A673 (cell line): ENCODE results near the gene PRPSAP2. TPM values are rescaled to one million over a fixed set of nuclear protein-coding genes. Genes with fewer than 3 reads are reported as not detected.

Experiments used
- BruUV-seq: library from RNA; stranded (reverse); fragments of 400-500 nt; replicated peaks from 2 replicates; lab custom pipeline; 2021; lab: Mats Ljungman, UMichigan
- CTCF ChIA-PET: fragments of 300-600 bp; sonication (Branson Sonifier 250); formaldehyde crosslinking; loops from one replicate; lab custom pipeline; 2022; ENCODE audit warnings: antibody characterized with exemption; lab: Charles Lee
- POLR2A ChIA-PET: fragments of 300-600 bp; sonication (Branson Sonifier 250); formaldehyde crosslinking; loops from one replicate; lab custom pipeline; 2022; ENCODE audit warnings: antibody characterized with exemption; ENCODE audit not compliant: low non-redundant PET; lab: Charles Lee
- DNase-seq: peaks from one replicate; pipeline ENCODE4 v3.0.0-alpha.2; 2015; ENCODE audit warnings: low spot score
- H3K27ac ChIP-seq: fragments of 200-600 bp; sonication (generic); 2 replicates; pipeline ENCODE4 v1.5.1; 2016; ENCODE audit warnings: mixed run types, low read depth, mild to moderate bottlenecking, mixed read lengths, antibody characterized with exemption, low read length; ENCODE audit not compliant: poor library complexity, severe bottlenecking
- H3K27me3 ChIP-seq: fragments of 200-600 bp; sonication (generic); replicated peaks from 2 replicates; pipeline ENCODE4 v1.6.1; 2017; ENCODE audit warnings: mixed run types, low read depth, mild to moderate bottlenecking, mixed read lengths, antibody characterized with exemption, low read length; ENCODE audit not compliant: insufficient read depth, poor library complexity
- H3K36me3 ChIP-seq: fragments of 200-600 bp; sonication (generic); 2 replicates; pipeline ENCODE4 v1.6.1; 2016; ENCODE audit warnings: mixed run types, mild to moderate bottlenecking, mixed read lengths, antibody characterized with exemption, low read length; ENCODE audit not compliant: insufficient read depth, poor library complexity, severe bottlenecking
- H3K4me1 ChIP-seq: fragments of 200-600 bp; sonication (generic); 2 replicates; pipeline ENCODE4 v1.6.1; 2017; ENCODE audit warnings: mixed run types, mild to moderate bottlenecking, mixed read lengths, antibody characterized with exemption, low read length; ENCODE audit not compliant: insufficient read depth, poor library complexity, severe bottlenecking
- H3K4me3 ChIP-seq: fragments of 200-600 bp; sonication (generic); 2 replicates; pipeline ENCODE4 v1.5.1; 2016; ENCODE audit warnings: low read depth, mixed run types, mild to moderate bottlenecking, mixed read lengths, low read length; ENCODE audit not compliant: poor library complexity, severe bottlenecking
- H3K9me3 ChIP-seq: fragments of 200-600 bp; sonication (generic); 2 replicates; pipeline ENCODE4 v1.6.1; 2016; ENCODE audit warnings: mixed run types, low read depth, mild to moderate bottlenecking, mixed read lengths, antibody characterized with exemption, low read length; ENCODE audit not compliant: poor library complexity, severe bottlenecking
- EZH2 ChIP-seq: fragments of 200-600 bp; sonication (generic); IDR thresholded peaks from 2 replicates; pipeline ENCODE4 v1.6.1; 2017; ENCODE audit warnings: borderline replicate concordance, low read depth, mild to moderate bottlenecking, mixed read lengths, antibody characterized with exemption, low read length; ENCODE audit not compliant: poor library complexity, severe bottlenecking
- intact Hi-C: fragments of 100-400 bp; cut with micrococcal nuclease; formaldehyde crosslinking; loops from one replicate; pipeline ENCODE4 v1.10.0; 2022; ENCODE audit not compliant: unreplicated experiment
- total RNA-seq: library from RNA; stranded (reverse); gene quantifications from 2 replicates; pipeline ENCODE4 v1.2.3, GENCODE V29; 2021
- TF ChIP-seq, protein P1 (sequence below): fragments of 300-800, 200-600 bp; sonication (generic); conservative IDR thresholded peaks from 2 replicates; pipeline ENCODE4 v1.5.1; 2017; ENCODE audit warnings: low read depth, mild to moderate bottlenecking, antibody characterized with exemption, low read length, moderate library complexity, mixed read lengths

The PRPSAP2 gene
- total RNA-seq, 1 experiment from 2014 or later, result 72.1 TPM

DNA sequence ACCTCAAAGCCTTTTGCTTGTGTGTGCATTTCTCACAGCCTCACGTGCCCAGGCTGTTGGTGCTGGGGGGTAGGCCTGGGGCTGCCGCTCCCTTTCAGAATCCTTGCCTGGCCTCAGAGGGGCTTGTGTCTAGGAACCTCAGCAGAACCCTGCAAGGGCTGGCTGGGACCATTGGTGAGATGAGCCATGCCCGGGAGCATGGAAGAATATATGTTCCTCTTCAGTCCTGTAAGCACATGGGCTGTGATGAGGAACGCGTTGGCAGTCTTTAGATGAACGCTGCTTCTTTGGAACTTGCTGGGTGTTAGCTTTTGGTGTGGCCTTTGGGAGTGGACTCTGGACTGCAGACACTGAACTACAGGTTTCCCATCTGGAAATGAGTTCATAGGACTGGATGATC, 62.0 kb downstream of the PRPSAP2 start:
- TF ChIP-seq EZH2, result no peak
- TF ChIP-seq, protein P1, sequence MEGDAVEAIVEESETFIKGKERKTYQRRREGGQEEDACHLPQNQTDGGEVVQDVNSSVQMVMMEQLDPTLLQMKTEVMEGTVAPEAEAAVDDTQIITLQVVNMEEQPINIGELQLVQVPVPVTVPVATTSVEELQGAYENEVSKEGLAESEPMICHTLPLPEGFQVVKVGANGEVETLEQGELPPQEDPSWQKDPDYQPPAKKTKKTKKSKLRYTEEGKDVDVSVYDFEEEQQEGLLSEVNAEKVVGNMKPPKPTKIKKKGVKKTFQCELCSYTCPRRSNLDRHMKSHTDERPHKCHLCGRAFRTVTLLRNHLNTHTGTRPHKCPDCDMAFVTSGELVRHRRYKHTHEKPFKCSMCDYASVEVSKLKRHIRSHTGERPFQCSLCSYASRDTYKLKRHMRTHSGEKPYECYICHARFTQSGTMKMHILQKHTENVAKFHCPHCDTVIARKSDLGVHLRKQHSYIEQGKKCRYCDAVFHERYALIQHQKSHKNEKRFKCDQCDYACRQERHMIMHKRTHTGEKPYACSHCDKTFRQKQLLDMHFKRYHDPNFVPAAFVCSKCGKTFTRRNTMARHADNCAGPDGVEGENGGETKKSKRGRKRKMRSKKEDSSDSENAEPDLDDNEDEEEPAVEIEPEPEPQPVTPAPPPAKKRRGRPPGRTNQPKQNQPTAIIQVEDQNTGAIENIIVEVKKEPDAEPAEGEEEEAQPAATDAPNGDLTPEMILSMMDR, result no peak
- intact Hi-C loops, result no loop called here
- ChIA-PET CTCF (no interaction called here), POLR2A (no interaction called here)
- H3K27ac ChIP-seq, result no peak overlapping the region
- no peaks in the 10 kb centered on the region for H3K9me3 ChIP-seq
- H3K4me3 ChIP-seq, result no peak overlapping the region
- H3K4me1 ChIP-seq, result no peaks in the 10 kb centered on the region
- H3K27me3 ChIP-seq, result no peaks in the 10 kb centered on the region
- DNase-seq, result no peak
- no TSS peak for BruUV-seq
- peaks cover 16% of the 10 kb centered on the region for H3K36me3 ChIP-seq

DNA sequence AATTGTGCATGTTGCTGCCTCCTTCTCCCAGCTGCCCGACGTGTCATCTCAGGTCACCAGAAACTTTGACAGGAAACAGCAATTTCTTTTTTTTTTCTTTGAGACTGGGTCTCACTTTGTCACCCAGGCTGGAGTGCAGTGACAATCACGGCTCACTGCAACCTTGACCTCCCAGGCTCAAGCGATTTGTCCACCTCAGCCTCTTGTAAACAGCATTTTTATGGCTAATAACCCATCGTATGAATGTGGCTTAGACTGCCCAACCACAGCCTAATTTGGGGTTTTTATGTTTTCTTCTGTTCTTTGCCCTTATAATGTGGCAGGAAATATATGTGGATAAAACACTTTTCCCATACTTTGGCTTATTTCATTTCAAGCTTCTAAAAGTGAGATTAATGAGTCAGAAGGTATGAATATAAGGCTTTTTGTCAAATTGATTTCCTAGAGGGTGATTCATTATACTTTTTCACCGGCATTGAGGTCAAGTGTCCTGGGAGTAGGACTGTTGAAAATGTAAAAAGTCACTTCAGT, 63.0 kb downstream of the PRPSAP2 start:
- peaks cover 15% of the 10 kb centered on the region for H3K36me3 ChIP-seq
- CTCF ChIA-PET, result no interaction called here

DNA sequence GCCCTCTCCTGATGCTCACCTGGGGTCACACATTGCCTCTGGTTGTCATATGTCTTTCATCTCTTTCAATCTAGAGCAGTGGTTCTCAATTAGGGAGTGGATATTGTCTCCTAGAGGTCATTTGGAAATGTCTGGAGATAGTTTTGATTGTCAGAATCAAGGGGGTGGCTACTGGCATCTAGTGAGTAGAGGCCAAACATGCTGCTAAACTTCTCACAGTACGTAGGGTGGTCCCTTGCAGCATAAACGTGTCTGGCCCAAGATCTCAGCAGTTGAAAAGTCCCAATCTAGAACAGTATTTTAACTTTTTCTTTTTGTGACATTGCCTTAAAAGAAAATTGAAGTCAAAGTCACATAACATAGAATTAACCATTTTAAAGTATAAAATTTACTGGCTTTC, 63.6 kb downstream of the PRPSAP2 start:
- H3K9me3 ChIP-seq, result no peaks in the 10 kb centered on the region
- intact Hi-C loops, result no loop called here
- H3K4me3 ChIP-seq, result no peak overlapping the region
- CTCF ChIA-PET, result no interaction called here
- no peaks in the 10 kb centered on the region for H3K27me3 ChIP-seq
- no peak overlapping the region for H3K27ac ChIP-seq
- POLR2A ChIA-PET, result no interaction called here
- TF ChIP-seq EZH2, result no peak
- TF ChIP-seq, protein P1, result no peak
- no peak for DNase-seq
- H3K4me1 ChIP-seq, result no peaks in the 10 kb centered on the region
- H3K36me3 ChIP-seq, result peaks cover 15% of the 10 kb centered on the region
- BruUV-seq, result no TSS peak

More for the DNA sequence above, 63.0 kb downstream of the PRPSAP2 start:
- Histone ChIP-seq H3K4me3 (no peak overlapping the region), H3K27ac (no peak overlapping the region), H3K4me1 (no peaks in the 10 kb centered on the region), H3K27me3 (no peaks in the 10 kb centered on the region), H3K9me3 (no peaks in the 10 kb centered on the region)
- no peak for DNase-seq
- intact Hi-C loops, result no loop called here
- POLR2A ChIA-PET, result no interaction called here
- no TSS peak for BruUV-seq
- TF ChIP-seq EZH2, result no peak
- TF ChIP-seq, protein P1, result no peak
